GM23338 (cell line): ENCODE data around the gene MBOAT1. TPM values are rescaled to one million over a fixed set of nuclear protein-coding genes. Genes with fewer than 3 reads are reported as not detected.

Source experiments
- polyA plus RNA-seq: library from polyadenylated mRNA; unstranded; fragments of >200 nt; fragmentation: Nextera tagmentation; extraction: Ambion mirVana; gene quantifications from 2 replicates; pipeline ENCODE4 v1.2.1, GENCODE V29; 2016
- total RNA-seq: library from RNA; depleted of rRNA; stranded (reverse); fragments of >200 nt; shearing (Covaris generic); gene quantifications from 2 replicates; pipeline ENCODE4 v1.2.3, GENCODE V29; 2014; rRNA removed

MBOAT1 gene
- total and polyA plus RNA-seq, 2 experiments from 2014 or later = 3.8 to 18.6 TPM

Other genes starting within 250 kb of the MBOAT1 start
- gene E2F3, start 189.4 kb upstream of the MBOAT1 start, total RNA-seq = 33.5 and 37.2 TPM in 2 replicates
- gene E2F3, start 189.4 kb upstream of the MBOAT1 start, polyA plus RNA-seq = 26.4 and 27.2 TPM in 2 replicates